GM23338 (cell line): ENCODE results near the gene DCAF11.

Experiments used
- CREB1 ChIP-seq: fragments of 250-450 bp; sonication (Bioruptor Pico); IDR thresholded peaks from 2 replicates; pipeline ENCODE4 v1.5.0; 2020; ENCODE audit warnings: low read depth, mild to moderate bottlenecking, moderate library complexity
- CTCF ChIP-seq, 2 experiments: fragments of 200-600 bp in 1 of 2; sonication (generic) in 1 of 2; conservative IDR thresholded peaks; 2 replicates each; pipeline versions ENCODE4 v1.5.1 to v1.6.1; 2016 to 2017; ENCODE audit warnings: antibody characterized with exemption in 2 of 2, low read depth in 2 of 2, mild to moderate bottlenecking in 2 of 2, moderate library complexity in 1 of 2
- EZH2 ChIP-seq: fragments of 200-600 bp; sonication (generic); IDR thresholded peaks from one replicate; pipeline ENCODE4 v1.8.0; 2017; ENCODE audit warnings: antibody characterized with exemption, mild to moderate bottlenecking, low read depth; ENCODE audit not compliant: unreplicated experiment
- EZH2phosphoT487 ChIP-seq: fragments of 200-600 bp; sonication (generic); IDR thresholded peaks from one replicate; pipeline ENCODE4 v1.8.1; 2018; ENCODE audit warnings: antibody characterized with exemption; ENCODE audit not compliant: unreplicated experiment
- JUNB ChIP-seq: IDR thresholded peaks from one replicate; pipeline ENCODE4 v1.6.1; 2016; ENCODE audit warnings: antibody characterized with exemption; ENCODE audit not compliant: unreplicated experiment
- POLR2AphosphoS5 ChIP-seq: IDR thresholded peaks from 2 replicates; pipeline ENCODE4 v1.6.1; 2016; ENCODE audit warnings: antibody characterized with exemption, low read depth
- STAT1 ChIP-seq: IDR thresholded peaks from one replicate; pipeline ENCODE4 v1.6.1; 2016; ENCODE audit warnings: antibody characterized with exemption; ENCODE audit not compliant: unreplicated experiment
- ZNF114 ChIP-seq: fragments of 250-450 bp; sonication (Bioruptor Pico); IDR thresholded peaks from 2 replicates; pipeline ENCODE4 v1.5.0; 2020; ENCODE audit warnings: mild to moderate bottlenecking, moderate library complexity
- ZNF331 ChIP-seq: fragments of 250-450 bp; sonication (Bioruptor Pico); IDR thresholded peaks from 2 replicates; pipeline ENCODE4 v1.5.0; 2020; ENCODE audit warnings: low read depth, mild to moderate bottlenecking, moderate library complexity
- TF ChIP-seq, protein P1 (sequence below): IDR thresholded peaks from one replicate; pipeline ENCODE4 v1.6.1; 2018; ENCODE audit warnings: antibody characterized with exemption; ENCODE audit not compliant: unreplicated experiment

DNA sequence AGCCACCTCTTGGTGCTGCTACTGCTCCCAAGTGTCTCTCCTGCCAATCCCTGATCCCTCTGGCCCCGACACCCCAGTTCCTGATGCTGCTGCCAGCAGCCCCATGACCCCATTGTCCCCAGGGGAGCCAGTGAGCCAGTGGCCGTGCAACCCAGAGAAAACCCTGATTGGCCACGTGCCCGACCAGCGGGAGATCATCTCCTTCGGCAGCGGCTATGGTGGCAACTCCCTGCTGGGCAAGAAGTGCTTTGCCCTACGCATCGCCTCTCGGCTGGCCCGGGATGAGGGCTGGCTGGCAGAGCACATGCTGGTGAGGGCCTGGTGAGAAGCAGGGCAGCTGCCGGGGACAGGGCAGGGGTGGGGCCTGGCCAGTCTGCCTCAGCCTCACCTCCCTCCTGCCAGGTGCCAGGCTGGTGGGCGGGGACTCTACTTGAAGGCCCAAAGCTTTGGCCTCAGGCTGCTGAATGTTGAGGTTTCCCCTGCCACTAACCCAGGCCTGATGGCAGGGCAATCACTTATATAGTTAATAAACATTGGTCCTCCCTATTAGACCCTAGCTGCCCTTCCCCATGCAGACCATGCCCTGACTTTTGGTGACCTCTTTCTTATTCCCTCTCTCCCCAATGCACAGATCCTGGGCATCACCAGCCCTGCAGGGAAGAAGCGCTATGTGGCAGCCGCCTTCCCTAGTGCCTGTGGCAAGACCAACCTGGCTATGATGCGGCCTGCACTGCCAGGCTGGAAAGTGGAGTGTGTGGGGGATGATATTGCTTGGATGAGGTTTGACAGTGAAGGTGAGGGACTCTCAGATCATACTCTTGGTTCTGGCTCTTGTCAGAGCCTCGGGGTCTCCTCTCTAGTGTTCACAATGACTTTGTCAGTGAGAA is 15.4 kb upstream of the DCAF11 start:
- no peak for TF ChIP-seq CTCF (conservative IDR thresholded peaks at IDR 0.05; ENCODE audit: low read depth in 2 of 2)
- TF ChIP-seq, protein P1, sequence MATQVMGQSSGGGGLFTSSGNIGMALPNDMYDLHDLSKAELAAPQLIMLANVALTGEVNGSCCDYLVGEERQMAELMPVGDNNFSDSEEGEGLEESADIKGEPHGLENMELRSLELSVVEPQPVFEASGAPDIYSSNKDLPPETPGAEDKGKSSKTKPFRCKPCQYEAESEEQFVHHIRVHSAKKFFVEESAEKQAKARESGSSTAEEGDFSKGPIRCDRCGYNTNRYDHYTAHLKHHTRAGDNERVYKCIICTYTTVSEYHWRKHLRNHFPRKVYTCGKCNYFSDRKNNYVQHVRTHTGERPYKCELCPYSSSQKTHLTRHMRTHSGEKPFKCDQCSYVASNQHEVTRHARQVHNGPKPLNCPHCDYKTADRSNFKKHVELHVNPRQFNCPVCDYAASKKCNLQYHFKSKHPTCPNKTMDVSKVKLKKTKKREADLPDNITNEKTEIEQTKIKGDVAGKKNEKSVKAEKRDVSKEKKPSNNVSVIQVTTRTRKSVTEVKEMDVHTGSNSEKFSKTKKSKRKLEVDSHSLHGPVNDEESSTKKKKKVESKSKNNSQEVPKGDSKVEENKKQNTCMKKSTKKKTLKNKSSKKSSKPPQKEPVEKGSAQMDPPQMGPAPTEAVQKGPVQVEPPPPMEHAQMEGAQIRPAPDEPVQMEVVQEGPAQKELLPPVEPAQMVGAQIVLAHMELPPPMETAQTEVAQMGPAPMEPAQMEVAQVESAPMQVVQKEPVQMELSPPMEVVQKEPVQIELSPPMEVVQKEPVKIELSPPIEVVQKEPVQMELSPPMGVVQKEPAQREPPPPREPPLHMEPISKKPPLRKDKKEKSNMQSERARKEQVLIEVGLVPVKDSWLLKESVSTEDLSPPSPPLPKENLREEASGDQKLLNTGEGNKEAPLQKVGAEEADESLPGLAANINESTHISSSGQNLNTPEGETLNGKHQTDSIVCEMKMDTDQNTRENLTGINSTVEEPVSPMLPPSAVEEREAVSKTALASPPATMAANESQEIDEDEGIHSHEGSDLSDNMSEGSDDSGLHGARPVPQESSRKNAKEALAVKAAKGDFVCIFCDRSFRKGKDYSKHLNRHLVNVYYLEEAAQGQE: no peak
- TF ChIP-seq EZH2: no peak
- TF ChIP-seq JUNB: no peak
- no peak for TF ChIP-seq STAT1
- TF ChIP-seq CREB1 (CRISPR knock-in tag): no peak
- no peak for TF ChIP-seq EZH2phosphoT487
- no peak; the same call in 1 of the 2 replicates for TF ChIP-seq POLR2AphosphoS5
- no peak for TF ChIP-seq ZNF331
- TF ChIP-seq ZNF114 (CRISPR knock-in tag): no peak
